Small intestine (tissue), 7 donors: ENCODE data around the gene SASH1. TPM values are rescaled to one million over a fixed set of nuclear protein-coding genes. Genes with fewer than 3 reads are reported as not detected.
A peak's percentile ranks its signal among the peaks of the same experiment; 100 is the strongest.
"Not testable (repeated sequence)": the region's sequence is repeated elsewhere in the genome, so short reads cannot be mapped to it uniquely, and the experiment has no call there.

Experiments
- DNase-seq, 2 donors: peaks; one replicate each; pipeline versions ENCODE4 v3.0.0 to v3.0.0-alpha.2; 2013
- FAIRE-seq: peaks from 2 replicates; lab custom pipeline; 2012; peaks lifted over from hg19 to GRCh38; lab: Jason Lieb, UNC
- H3K27ac ChIP-seq, 3 donors: one replicate each; pipeline ENCODE4 v1.5.1; 2013; ENCODE audit warnings: low read length in 2 of 3, mild to moderate bottlenecking in 2 of 3, control low read depth in 1 of 3, inconsistent platforms in 1 of 3, low read depth in 1 of 3, moderate library complexity in 1 of 3
- H3K27me3 ChIP-seq, 3 donors: one replicate each; pipeline ENCODE4 v1.6.1; 2013; ENCODE audit warnings: low read length in 3 of 3, inconsistent platforms in 1 of 3; ENCODE audit not compliant: control insufficient read depth in 3 of 3, insufficient read depth in 3 of 3
- H3K36me3 ChIP-seq, 3 donors: one replicate each; pipeline ENCODE4 v1.6.1; 2013; ENCODE audit warnings: low read length in 3 of 3, inconsistent platforms in 1 of 3, low read depth in 1 of 3, mild to moderate bottlenecking in 1 of 3, moderate library complexity in 1 of 3; ENCODE audit not compliant: control insufficient read depth in 3 of 3, insufficient read depth in 2 of 3
- H3K4me1 ChIP-seq, 3 donors: one replicate each; pipeline ENCODE4 v1.6.1; 2013; ENCODE audit warnings: low read length in 2 of 3, inconsistent platforms in 1 of 3, low read depth in 1 of 3, mild to moderate bottlenecking in 1 of 3, moderate library complexity in 1 of 3; ENCODE audit not compliant: control insufficient read depth in 3 of 3, insufficient read depth in 2 of 3
- H3K4me3 ChIP-seq, 3 donors: one replicate each; pipeline ENCODE4 v1.5.1; 2013; ENCODE audit warnings: low read length in 3 of 3, control low read depth in 1 of 3, inconsistent platforms in 1 of 3, low read depth in 1 of 3, mild to moderate bottlenecking in 1 of 3, moderate library complexity in 1 of 3
- H3K9me3 ChIP-seq, 2 donors: one replicate each; pipeline ENCODE4 v1.6.1; 2013; ENCODE audit warnings: low read depth in 1 of 2, low read length in 1 of 2; ENCODE audit not compliant: control insufficient read depth in 2 of 2, insufficient read depth in 1 of 2
- WGBS, 3 donors: extraction: QIAGEN DNeasy Blood & Tissue Kit; methylation state at CpG; one replicate each; pipeline ENCODE4 v1.1.7; 2013; 5-methylcytosine and 5-hydroxymethylcytosine counted together
- polyA plus RNA-seq, 4 donors: library from polyadenylated mRNA; stranded (reverse) in 3 of 4; unstranded in 1 of 4; fragments of 200-250 nt in 3 of 4; fragments of 120-200 nt in 1 of 4; gene quantifications; one replicate each; pipeline versions ENCODE4 v1.2.1 to v1.2.3, GENCODE V29; 2013
- donor health status: healthy with polysubstance abuse.
- donor health status: control.
- donor health status: control.
- donor health status: Bipolar disorder and iron deficiency.
- donor health status: healthy.

SASH1 gene
- polyA plus RNA-seq, 4 donors = 1.3 to 16.1 (median 8.0) TPM

- H3K4me3 ChIP-seq = no peak overlapping the region
- no peak overlapping the region for H3K27ac ChIP-seq
- WGBS, 3 donors = 90 to 97% (median 93%) methylated on average over 11 of the region's 11 CpGs
- peaks cover 0 to 3% of the 10 kb centered on the region in 2 donors for H3K9me3 ChIP-seq
- H3K27me3 ChIP-seq = no peaks in the 10 kb centered on the region
- H3K4me1 ChIP-seq = no peaks in the 10 kb centered on the region
- DNase-seq (no peak), FAIRE-seq (no peak)
- peaks cover 0 to 3% (median 0%) of the 10 kb centered on the region in 3 donors for H3K36me3 ChIP-seq
These were observed 37.5 kb downstream of the SASH1 start for GRCh38 chr6:148379966-148380713.

GRCh38 chr6:148382051-148382450 is 39.4 kb downstream of the SASH1 start:
- peak overlapping the region in 1 of 3 donors; percentile 51 for H3K27ac ChIP-seq
- DNase-seq, FAIRE-seq, H3K4me1 ChIP-seq, H3K9me3 ChIP-seq, H3K4me3 ChIP-seq, H3K27me3 ChIP-seq, H3K36me3 ChIP-seq: not testable (repeated sequence)
- 94 to 95% (median 94%) methylated on average over 9 of the region's 9 CpGs for WGBS, 3 donors

- FAIRE-seq (no peak), DNase-seq (no peak)
- WGBS, 3 donors = 86 to 96% (median 88%) methylated on average over 9 of the region's 9 CpGs
- Histone ChIP-seq H3K9me3 (no peaks in the 10 kb centered on the region), H3K4me1 (no peaks in the 10 kb centered on the region), H3K27ac (no peak overlapping the region), H3K4me3 (no peak overlapping the region), H3K27me3 (no peaks in the 10 kb centered on the region), H3K36me3 (no peaks in the 10 kb centered on the region)
These were observed 40.2 kb downstream of the SASH1 start for GRCh38 chr6:148382861-148383260.

DNA sequence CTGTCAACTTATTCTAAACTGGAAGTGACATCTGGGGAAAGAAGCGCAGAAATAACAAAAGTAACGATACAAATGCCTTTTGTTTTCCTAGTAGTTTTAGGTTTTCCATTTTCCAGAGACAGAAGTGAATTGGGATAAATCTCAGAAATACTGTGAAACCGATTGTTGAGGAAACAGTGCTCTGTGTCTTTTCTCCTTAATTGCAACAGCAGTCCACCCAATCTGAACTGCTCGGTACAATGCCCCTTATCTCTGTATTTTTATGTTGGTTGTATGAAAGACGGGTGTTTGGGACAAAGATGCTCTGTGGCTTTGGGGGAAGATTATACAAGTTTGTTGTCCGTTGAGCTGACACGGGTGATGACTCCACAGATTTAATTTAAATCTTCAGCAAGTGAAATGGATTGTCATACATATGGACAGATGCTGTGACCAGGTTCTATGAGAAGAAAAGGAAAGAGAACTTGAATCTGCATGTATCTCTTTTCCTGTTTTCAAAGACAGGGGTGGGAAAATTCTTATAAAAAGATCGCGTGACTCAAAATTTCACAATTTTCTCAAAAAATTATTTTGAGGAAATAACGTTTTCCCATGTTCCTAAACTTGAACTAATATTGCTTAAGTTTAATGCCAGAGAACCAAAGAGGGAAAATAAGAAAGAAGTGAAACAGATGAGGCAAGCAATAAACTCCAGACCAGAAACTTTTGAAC is 41.2 kb downstream of the SASH1 start:
- H3K4me3 ChIP-seq = no peak overlapping the region
- 82 to 85% (median 84%) methylated on average over 10 of the region's 10 CpGs for WGBS, 3 donors
- no peaks in the 10 kb centered on the region for H3K27me3 ChIP-seq
- no peaks in the 10 kb centered on the region for H3K4me1 ChIP-seq
- DNase-seq (no peak), FAIRE-seq (no peak)
- H3K9me3 ChIP-seq = no peaks in the 10 kb centered on the region
- H3K27ac ChIP-seq = no peak overlapping the region
- H3K36me3 ChIP-seq = no peaks in the 10 kb centered on the region

DNA sequence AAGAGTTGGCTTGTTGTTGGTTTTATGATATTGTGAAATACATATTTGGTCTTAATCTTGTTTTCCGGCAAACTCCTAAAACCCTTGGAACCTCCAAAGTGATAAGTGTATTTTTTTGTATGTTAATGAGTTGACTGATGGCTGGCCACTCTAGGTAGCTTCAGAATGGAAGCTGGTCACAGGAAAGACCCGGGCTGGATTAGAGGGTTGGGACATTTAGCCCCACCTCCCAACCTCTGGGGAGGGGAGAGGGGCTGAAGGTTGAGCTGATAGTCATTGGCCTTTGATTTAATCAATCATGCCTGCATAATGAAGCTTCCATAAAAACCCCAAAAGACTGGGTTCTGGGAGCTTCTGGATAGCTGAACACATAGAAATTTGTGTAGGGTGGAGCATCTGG is 42.7 kb downstream of the SASH1 start:
- WGBS, 3 donors = 60 to 76% (median 63%) methylated on average over 2 of the region's 2 CpGs

GRCh38 chr6:148388521-148388920 is 45.9 kb downstream of the SASH1 start:
- peaks cover 0 to 6% (median 0%) of the 10 kb centered on the region in 3 donors for H3K36me3 ChIP-seq
- H3K27ac ChIP-seq = no peak overlapping the region
- H3K9me3 ChIP-seq = no peaks in the 10 kb centered on the region
- no peaks in the 10 kb centered on the region for H3K4me1 ChIP-seq
- H3K27me3 ChIP-seq = no peaks in the 10 kb centered on the region
- WGBS, 3 donors = 78 to 94% (median 89%) methylated on average over 5 of the region's 5 CpGs
- FAIRE-seq = no peak
- no peak overlapping the region for H3K4me3 ChIP-seq
- no peak for DNase-seq

More for the DNA sequence above, 42.7 kb downstream of the SASH1 start:
- FAIRE-seq = no peak
- Histone ChIP-seq H3K27me3 (no peaks in the 10 kb centered on the region), H3K36me3 (peaks cover 0 to 5% (median 0%) of the 10 kb centered on the region in 3 donors), H3K4me3 (no peak overlapping the region), H3K4me1 (no peaks in the 10 kb centered on the region), H3K9me3 (no peaks in the 10 kb centered on the region), H3K27ac (no peak overlapping the region)
- DNase-seq = no peak

DNA sequence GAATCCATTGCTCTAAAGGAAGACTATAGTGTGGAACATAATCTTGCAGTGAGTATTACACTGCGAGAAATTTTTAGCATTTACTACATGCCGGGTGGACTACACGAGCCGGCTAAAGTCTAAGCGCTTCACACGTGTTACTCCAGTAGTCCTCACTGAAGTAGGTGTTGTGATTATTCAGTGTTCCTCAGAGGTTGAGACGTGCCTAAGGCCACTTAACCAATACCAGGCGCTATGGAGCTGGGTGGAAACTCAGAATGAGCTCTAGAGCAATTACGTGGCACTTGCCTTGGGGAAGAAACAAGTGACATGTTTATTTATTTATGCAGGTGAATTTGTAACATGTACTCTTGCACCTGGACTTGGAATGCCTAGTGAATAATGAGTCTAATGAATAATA is 46.4 kb downstream of the SASH1 start:
- Histone ChIP-seq H3K4me3 (no peak overlapping the region), H3K27ac (no peak overlapping the region), H3K36me3 (peaks cover 0 to 6% (median 0%) of the 10 kb centered on the region in 3 donors), H3K27me3 (no peaks in the 10 kb centered on the region), H3K9me3 (no peaks in the 10 kb centered on the region), H3K4me1 (no peaks in the 10 kb centered on the region)
- 86 to 88% (median 88%) methylated on average over 9 of the region's 9 CpGs for WGBS, 3 donors
- no peak for DNase-seq
- FAIRE-seq = no peak

- WGBS, 3 donors = 95 to 97% (median 97%) methylated on average over 12 of the region's 12 CpGs
These were observed 47.3 kb downstream of the SASH1 start for GRCh38 chr6:148389917-148390316.

More at GRCh38 chr6:148389917-148390316, 47.3 kb downstream of the SASH1 start:
- no peak for FAIRE-seq
- Histone ChIP-seq H3K4me1 (no peaks in the 10 kb centered on the region), H3K9me3 (no peaks in the 10 kb centered on the region), H3K27me3 (no peaks in the 10 kb centered on the region), H3K4me3 (no peak overlapping the region), H3K27ac (no peak overlapping the region), H3K36me3 (peaks cover 0 to 6% (median 0%) of the 10 kb centered on the region in 3 donors)
- no peak for DNase-seq
